Stimulated activated effector memory CD8-positive, alpha-beta T cell treated with anti-CD3 and anti-CD28 coated beads, Interleukin-12 subunit alpha, Interleukin-12 subunit beta, amount 100 ng/mL, for 72 hours (primary cell): ENCODE measurements around the gene CA7.

Source experiments
- ATAC-seq: fragments of 150-1000 bp; cut with Tn5 transposase; 2 replicates; pipeline ENCODE4 v1.10.0; 2021
- DNase-seq, 2 donors: peaks; one replicate each; pipeline ENCODE4 v3.0.0; 2021 to 2022; ENCODE audit warnings: low spot score in 2 of 2
- H3K27ac Mint-ChIP-seq: one replicate; pipeline ENCODE4 v1.8.0; 2022; ENCODE audit warnings: mild to moderate bottlenecking, mixed read lengths
- H3K36me3 Mint-ChIP-seq: one replicate; pipeline ENCODE4 v1.8.0; 2022; ENCODE audit warnings: mild to moderate bottlenecking, mixed read lengths
- H3K4me1 Mint-ChIP-seq: one replicate; pipeline ENCODE4 v1.8.0; 2022; ENCODE audit warnings: mixed read lengths
- H3K4me3 Mint-ChIP-seq: one replicate; pipeline ENCODE4 v1.8.0; 2022; ENCODE audit warnings: mild to moderate bottlenecking, mixed read lengths
- H3K9me3 Mint-ChIP-seq: one replicate; pipeline ENCODE4 v1.8.0; 2022; ENCODE audit warnings: mixed read lengths

The CA7 gene

DNA sequence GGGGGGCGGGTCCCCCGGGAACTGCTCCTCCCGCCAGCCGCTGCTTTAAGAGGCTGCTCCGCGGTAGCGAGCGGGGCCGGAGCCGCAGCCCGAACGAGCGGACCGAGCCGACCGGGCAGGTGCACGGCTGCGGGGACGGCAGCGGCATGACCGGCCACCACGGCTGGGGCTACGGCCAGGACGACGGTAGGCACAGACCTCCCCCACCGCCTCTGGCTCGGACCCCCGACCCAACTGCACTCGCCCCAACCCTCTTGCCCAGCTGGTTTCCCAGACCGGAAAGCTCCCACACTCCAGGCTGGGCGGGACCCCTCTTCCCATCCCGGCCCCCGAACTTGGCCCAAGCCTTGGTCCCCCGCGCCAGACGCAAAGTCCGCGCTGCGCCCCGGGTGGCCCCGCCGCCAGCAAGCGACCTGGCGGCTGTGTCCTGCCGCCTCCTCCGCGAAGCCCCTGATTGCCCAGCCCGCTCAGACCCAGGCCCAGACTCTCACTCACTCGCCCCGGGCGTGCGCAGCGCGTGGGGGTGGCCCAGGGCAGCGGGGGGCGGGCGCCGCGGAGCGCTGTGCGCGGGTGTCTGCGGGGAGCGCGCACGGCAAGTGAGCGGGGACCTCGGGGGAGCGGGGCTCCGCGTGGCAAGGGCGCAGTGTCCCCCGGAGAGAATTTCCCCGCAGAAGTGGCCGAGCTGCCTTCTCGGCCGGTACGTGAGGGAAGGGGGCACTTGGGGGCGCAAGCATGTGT lies at the start of gene CA7:
CA7 (plus strand) TSS at position 73 of the 738 bp plus-strand sequence; CDS start at position 147, 74 bp downstream.
- Mint-ChIP-seq H3K9me3 (no peaks in the 10 kb centered on the region), H3K36me3 (no peaks in the 10 kb centered on the region), H3K4me1 (peaks cover 18% of the 10 kb centered on the region), H3K27ac (peak within 1 kb of the TSS; percentile 58), H3K4me3 (peak within 1 kb of the TSS; percentile 60)
- DNase-seq (no peak), ATAC-seq (peak; percentile 17)

GRCh38 chr16:66798161-66798560 lies 46.1 kb upstream of the CA7 start:
- DNase-seq (no peak), ATAC-seq (no peak)
- Mint-ChIP-seq H3K36me3 (peaks cover 14% of the 10 kb centered on the region), H3K4me3 (no peak overlapping the region), H3K9me3 (no peaks in the 10 kb centered on the region), H3K27ac (no peak overlapping the region), H3K4me1 (no peaks in the 10 kb centered on the region)

- H3K9me3 Mint-ChIP-seq, result no peaks in the 10 kb centered on the region
- ATAC-seq (no peak), DNase-seq (no peak)
- no peak overlapping the region for H3K27ac Mint-ChIP-seq
- no peaks in the 10 kb centered on the region for H3K4me1 Mint-ChIP-seq
- peaks cover 41% of the 10 kb centered on the region for H3K36me3 Mint-ChIP-seq
- no peak overlapping the region for H3K4me3 Mint-ChIP-seq
These were observed 43.4 kb upstream of the CA7 start for GRCh38 chr16:66800856-66801255.

DNA sequence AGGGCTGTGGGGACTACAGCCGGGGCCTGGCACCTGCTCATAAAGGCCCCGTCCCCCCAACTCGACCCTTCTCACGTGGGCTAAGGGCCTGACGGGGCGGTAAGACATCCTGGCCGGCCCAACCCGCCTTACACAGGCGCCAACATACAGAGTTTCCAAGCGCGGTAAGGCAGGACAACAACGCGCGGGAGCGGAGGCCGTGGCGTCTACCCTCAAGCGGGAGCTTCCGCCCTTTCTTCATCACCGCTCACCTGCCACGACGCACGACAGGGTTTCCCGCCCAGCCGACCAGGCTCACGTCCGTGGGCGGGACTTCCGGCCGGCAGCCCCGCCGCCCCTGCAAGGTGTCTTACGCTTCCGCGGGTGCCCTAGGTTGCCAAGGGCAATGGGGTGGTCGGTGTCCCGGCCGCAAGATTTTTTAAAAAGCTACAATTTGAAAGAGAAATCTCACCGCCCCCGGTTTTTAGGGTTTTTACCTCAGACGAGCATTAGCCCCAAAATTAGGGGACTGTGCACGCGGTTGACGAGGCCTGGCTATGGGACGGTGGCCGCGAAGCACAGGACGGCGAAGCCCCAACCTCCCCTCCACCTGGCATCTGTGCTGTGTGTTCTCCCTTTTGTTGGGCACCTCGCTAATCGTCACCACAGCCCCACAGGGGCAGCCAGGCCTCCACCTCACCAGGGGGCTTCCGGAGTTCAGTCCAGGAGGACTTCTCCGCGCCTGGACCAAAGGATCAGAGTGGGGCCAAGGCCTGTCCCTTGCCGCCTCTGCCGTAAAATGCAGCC lies 42.7 kb upstream of the CA7 start, which contains the start of gene TERB1:
TERB1 (minus strand) TSS at position 265 of the 786 bp plus-strand sequence. CDS start 4,786 bp downstream, outside the sequence.
- Mint-ChIP-seq H3K4me1 (no peaks in the 10 kb centered on the region), H3K9me3 (no peaks in the 10 kb centered on the region), H3K4me3 (no peak within 1 kb of the TSS), H3K27ac (no peak within 1 kb of the TSS), H3K36me3 (peaks cover 47% of the 10 kb centered on the region)
- DNase-seq (no peak), ATAC-seq (no peak)

- no peak for ATAC-seq
- no peak overlapping the region for H3K27ac Mint-ChIP-seq
- H3K4me1 Mint-ChIP-seq, result no peaks in the 10 kb centered on the region
- DNase-seq, result no peak
- peaks cover 54% of the 10 kb centered on the region for H3K36me3 Mint-ChIP-seq
- no peak overlapping the region for H3K4me3 Mint-ChIP-seq
- no peaks in the 10 kb centered on the region for H3K9me3 Mint-ChIP-seq
These were observed 42.1 kb upstream of the CA7 start for GRCh38 chr16:66802159-66802558.

DNA sequence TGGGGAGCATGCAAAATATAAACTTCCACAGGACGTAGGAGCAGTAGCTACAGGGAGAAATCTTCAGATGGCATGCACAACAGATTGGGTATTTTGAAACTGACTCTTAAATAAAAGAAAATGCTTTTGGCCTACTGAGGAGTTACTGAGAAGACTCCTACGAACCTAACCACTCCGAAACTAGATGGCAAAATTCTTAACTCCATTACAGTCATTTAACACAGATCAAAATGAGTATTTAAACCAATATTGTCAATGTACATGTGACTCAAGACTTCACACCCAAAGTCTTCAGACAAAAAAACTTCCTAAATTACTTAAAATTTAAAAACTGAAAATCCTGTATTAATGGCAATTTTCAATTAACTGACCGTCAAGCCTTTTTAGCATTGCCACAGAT lies 34.4 kb upstream of the CA7 start:
- Mint-ChIP-seq H3K4me3 (no peak overlapping the region), H3K36me3 (peaks cover 100% of the 10 kb centered on the region), H3K4me1 (no peaks in the 10 kb centered on the region), H3K9me3 (no peaks in the 10 kb centered on the region), H3K27ac (peak overlapping the region; percentile 29)
- no peak for DNase-seq
- peak; percentile 62 for ATAC-seq

DNA sequence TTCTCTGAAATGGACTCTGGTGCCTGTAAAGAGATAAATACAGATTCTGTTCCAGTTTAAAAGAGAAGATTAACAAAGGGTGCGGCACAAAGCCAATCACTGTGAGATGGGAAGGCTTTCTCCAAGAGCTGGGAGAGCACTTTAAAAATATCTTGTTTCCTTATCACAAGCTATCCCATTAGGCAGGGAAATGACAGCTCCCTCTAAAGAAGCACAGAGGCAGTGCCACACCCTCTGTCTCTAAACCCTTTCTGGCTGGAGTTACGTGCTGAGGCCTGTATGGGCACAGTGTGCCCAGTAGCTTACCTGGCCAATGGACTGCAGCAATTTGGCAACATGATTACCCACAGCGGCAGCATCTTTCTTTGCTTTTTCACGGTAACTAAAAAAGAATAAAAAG lies 33.8 kb upstream of the CA7 start:
- H3K4me1 Mint-ChIP-seq, result no peaks in the 10 kb centered on the region
- H3K27ac Mint-ChIP-seq, result peak overlapping the region; percentile 29
- DNase-seq (no peak), ATAC-seq (no peak)
- H3K4me3 Mint-ChIP-seq, result no peak overlapping the region
- H3K9me3 Mint-ChIP-seq, result no peaks in the 10 kb centered on the region
- peaks cover 100% of the 10 kb centered on the region for H3K36me3 Mint-ChIP-seq

- H3K4me3 Mint-ChIP-seq, result no peak overlapping the region
- DNase-seq (no peak), ATAC-seq (no peak)
- no peaks in the 10 kb centered on the region for H3K9me3 Mint-ChIP-seq
- H3K27ac Mint-ChIP-seq, result no peak overlapping the region
- H3K36me3 Mint-ChIP-seq, result peaks cover 100% of the 10 kb centered on the region
- H3K4me1 Mint-ChIP-seq, result no peaks in the 10 kb centered on the region
These were observed 33.2 kb upstream of the CA7 start for GRCh38 chr16:66811043-66811442.

DNA sequence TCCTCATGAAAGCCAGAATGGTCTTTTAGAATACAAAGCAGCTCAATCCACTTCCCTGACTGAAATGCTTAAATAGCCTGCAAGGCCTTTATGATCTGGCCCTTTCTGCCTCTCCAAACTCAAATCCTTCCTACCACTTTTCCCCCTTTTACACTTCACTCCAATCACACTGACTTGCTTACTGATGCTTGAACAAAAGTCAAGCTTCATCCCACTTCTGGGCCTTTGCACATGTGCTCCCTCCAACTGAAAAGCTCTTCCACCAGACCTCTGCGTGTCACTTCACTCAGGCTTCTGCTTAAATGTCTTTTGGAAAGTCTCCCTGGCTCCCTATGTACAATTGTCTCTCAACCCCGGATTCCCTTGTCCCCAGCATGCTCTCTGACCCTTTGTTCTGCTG lies 29.5 kb upstream of the CA7 start:
- H3K4me3 Mint-ChIP-seq, result no peak overlapping the region
- DNase-seq (no peak), ATAC-seq (no peak)
- no peaks in the 10 kb centered on the region for H3K9me3 Mint-ChIP-seq
- no peaks in the 10 kb centered on the region for H3K4me1 Mint-ChIP-seq
- peak overlapping the region; percentile 3 for H3K27ac Mint-ChIP-seq
- H3K36me3 Mint-ChIP-seq, result peaks cover 100% of the 10 kb centered on the region

- DNase-seq, result no peak
- ATAC-seq, result no peak
- Mint-ChIP-seq H3K4me1 (peaks cover 20% of the 10 kb centered on the region), H3K27ac (no peak overlapping the region), H3K9me3 (no peaks in the 10 kb centered on the region), H3K36me3 (peaks cover 96% of the 10 kb centered on the region), H3K4me3 (no peak overlapping the region)
These were observed 20.2 kb upstream of the CA7 start for GRCh38 chr16:66824006-66824405.

DNA sequence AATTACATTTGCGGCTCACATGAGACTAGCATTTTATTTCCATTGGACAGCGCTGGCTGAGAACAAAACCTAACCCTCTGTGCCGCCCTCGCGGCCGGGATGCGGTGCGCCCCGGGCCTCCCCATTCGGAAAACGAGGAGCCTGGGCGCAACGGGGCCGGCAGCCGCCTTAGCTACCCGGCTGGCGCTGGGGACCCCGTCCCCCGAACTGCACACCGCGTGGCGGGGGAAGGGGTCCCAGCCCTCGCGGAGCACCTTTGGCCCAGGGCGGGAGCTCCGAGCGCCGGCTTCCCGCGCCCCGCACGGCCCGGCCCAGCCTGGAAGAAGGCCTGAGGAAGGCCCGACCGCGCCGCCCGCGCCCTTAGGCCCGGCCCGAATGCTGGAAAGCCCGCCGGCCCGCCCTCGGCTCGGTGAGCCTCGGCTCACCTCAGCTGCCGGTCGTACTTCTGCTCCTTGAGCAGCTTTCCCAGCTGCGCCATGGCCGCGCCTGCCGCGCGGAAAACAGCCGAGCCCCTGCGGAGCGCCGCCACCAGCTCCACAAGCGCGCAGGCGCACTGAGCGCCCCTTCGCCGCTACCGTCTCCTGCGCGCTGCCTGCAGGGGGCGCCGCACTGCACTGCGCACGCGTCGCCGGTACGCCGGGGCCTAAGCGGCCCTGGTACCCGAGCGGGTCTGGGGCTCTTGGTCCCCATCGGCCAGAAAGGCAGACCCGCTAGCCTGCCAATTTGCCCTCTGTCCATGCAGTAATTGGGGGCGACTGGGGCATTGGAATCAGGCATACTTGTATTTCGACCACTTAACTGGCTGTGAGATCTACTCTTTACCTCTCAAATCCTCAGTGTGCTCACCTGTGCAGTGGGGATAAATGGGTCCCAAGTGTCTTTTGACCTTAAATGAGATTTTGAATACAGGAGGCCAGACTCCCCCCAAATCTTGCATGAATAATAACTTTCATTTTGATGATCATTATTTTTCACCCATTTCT lies 13.5 kb upstream of the CA7 start, which contains the start of gene NAE1:
NAE1 (minus strand) TSS at position 555 of the 983 bp plus-strand sequence; CDS start at position 478, 77 bp downstream.
- peak within 1 kb of the TSS; percentile 57 for H3K4me3 Mint-ChIP-seq
- DNase-seq (peak; percentile 95 to 97), ATAC-seq (peak; percentile 96)
- peaks cover 41% of the 10 kb centered on the region for H3K4me1 Mint-ChIP-seq
- H3K36me3 Mint-ChIP-seq, result peaks cover 39% of the 10 kb centered on the region
- peak within 1 kb of the TSS; percentile 29 for H3K27ac Mint-ChIP-seq
- no peaks in the 10 kb centered on the region for H3K9me3 Mint-ChIP-seq

DNA sequence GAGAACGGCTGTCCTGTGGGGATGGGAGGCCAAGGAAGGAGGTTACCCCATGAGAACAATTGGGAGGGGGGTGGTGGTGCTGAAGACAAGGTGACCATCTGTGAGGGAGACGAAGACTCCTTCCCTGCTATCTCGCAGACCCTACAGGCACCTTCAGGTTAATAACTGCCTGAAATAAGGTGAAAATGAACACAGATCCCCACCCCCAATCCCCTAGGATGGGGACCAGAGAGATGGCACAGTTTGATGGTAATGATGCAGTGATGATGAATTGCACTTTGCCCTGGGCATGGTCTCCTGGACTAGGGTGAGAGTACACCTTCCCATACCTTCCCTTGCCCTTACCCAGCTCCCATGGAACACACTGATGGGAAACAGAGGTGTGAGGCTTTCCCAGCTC lies 12.0 kb upstream of the CA7 start:
- Mint-ChIP-seq H3K4me3 (peak overlapping the region; percentile 57), H3K4me1 (peaks cover 33% of the 10 kb centered on the region), H3K36me3 (peaks cover 24% of the 10 kb centered on the region), H3K27ac (no peak overlapping the region), H3K9me3 (no peaks in the 10 kb centered on the region)
- no peak for ATAC-seq
- DNase-seq, result no peak

DNA sequence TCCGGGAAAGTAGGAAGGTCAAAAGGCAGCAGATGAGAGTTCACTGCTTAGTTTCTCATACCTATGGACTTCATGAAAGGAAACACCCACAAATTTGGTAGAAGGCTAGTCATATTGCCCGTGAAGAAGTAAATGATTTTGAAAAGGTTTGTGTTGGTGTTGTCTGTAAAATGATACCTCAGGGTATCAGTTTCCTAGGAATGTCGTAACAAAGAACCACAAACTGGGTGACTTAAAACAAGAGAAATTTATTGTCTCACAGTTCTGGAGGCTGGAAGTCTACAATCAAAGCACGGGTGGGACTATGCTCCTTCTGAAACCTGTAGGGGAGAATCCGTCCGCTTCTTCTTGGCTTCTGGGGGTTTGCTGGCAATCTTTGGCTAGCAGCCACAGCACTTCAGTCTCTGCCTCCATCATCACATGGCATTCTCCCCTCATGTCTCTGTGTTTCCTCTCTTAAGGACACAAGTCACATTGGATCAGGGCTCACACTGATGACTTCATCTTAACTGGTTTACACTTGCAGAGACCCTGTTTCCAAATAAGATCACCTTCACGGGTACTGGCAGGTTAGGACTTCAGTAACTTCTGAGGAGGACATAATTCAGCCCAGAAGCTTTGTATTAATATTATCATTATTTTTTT lies 11.4 kb upstream of the CA7 start:
- H3K36me3 Mint-ChIP-seq, result peaks cover 18% of the 10 kb centered on the region
- H3K27ac Mint-ChIP-seq, result no peak overlapping the region
- H3K4me3 Mint-ChIP-seq, result no peak overlapping the region
- peaks cover 30% of the 10 kb centered on the region for H3K4me1 Mint-ChIP-seq
- no peaks in the 10 kb centered on the region for H3K9me3 Mint-ChIP-seq
- ATAC-seq, result no peak
- no peak for DNase-seq

DNA sequence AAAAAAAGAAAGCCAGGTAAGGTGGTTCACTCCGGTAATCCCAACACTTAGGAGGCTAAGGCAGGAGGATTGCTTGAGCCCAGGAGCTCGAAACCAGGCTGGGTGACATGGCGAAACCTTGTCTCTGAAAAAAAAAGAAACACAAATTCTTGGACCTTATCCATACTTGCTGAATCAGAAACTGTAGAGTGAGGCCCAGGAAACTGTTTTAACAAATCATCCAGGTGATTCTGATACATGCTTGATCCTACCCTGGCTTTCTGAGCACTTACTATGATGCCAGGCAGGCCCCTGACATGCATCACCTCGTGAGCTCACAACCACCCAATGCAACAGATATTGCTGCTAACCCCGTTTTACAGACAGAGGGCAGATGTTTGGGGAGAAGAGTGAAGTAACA lies 9.5 kb upstream of the CA7 start:
- Mint-ChIP-seq H3K4me3 (no peak overlapping the region), H3K27ac (no peak overlapping the region), H3K4me1 (peaks cover 14% of the 10 kb centered on the region), H3K36me3 (peaks cover 2% of the 10 kb centered on the region), H3K9me3 (no peaks in the 10 kb centered on the region)
- DNase-seq (no peak), ATAC-seq (no peak)
